SK-N-SH treated with all-trans-retinoic acid at 6 μM for 48 hours (cell line): Measurements from ENCODE around the gene HMX1.

Experiments
- ATAC-seq: fragments of 200-7000 bp; cut with Tn5 transposase; 3 replicates; pipeline ENCODE4 v1.9.1; 2020; ENCODE audit warnings: mild to moderate bottlenecking, moderate library complexity
- ARNTL ChIP-seq: fragments of 450-650 bp; formaldehyde crosslinking; IDR thresholded peaks from 2 replicates; pipeline ENCODE4 v1.5.0; 2020; ENCODE audit warnings: low read depth, mild to moderate bottlenecking, moderate library complexity, borderline replicate concordance
- CREB5 ChIP-seq: fragments of 250-450 bp; sonication (Bioruptor Pico); IDR thresholded peaks from 2 replicates; pipeline ENCODE4 v1.5.1; 2020; ENCODE audit warnings: low read depth, mild to moderate bottlenecking, moderate library complexity
- CSRNP3 ChIP-seq: fragments of 250-450 bp; sonication (Bioruptor Pico); IDR thresholded peaks from 2 replicates; pipeline ENCODE4 v1.5.1; 2021; ENCODE audit warnings: mild to moderate bottlenecking, moderate library complexity
- ESRRG ChIP-seq: fragments of 250-450 bp; sonication (Bioruptor Pico); IDR thresholded peaks from 2 replicates; pipeline ENCODE4 v1.6.1; 2021; ENCODE audit warnings: mild to moderate bottlenecking
- ISL1 ChIP-seq: fragments of 250-450 bp; sonication (Bioruptor Pico); IDR thresholded peaks from 2 replicates; pipeline ENCODE4 v2.1.2; 2022; ENCODE audit warnings: mild to moderate bottlenecking, moderate library complexity
- OSR1 ChIP-seq: fragments of 250-450 bp; sonication (Bioruptor Pico); IDR thresholded peaks from 2 replicates; pipeline ENCODE4 v1.8.0; 2022; ENCODE audit warnings: moderate library complexity, mild to moderate bottlenecking, inconsistent platforms
- PATZ1 ChIP-seq: fragments of 250-450 bp; sonication (Bioruptor Pico); IDR thresholded peaks from 2 replicates; pipeline ENCODE4 v1.8.0; 2020; ENCODE audit warnings: mild to moderate bottlenecking, moderate library complexity, borderline replicate concordance
- POU6F1 ChIP-seq: fragments of 250-450 bp; sonication (Bioruptor Pico); IDR thresholded peaks from 2 replicates; pipeline ENCODE4 v1.8.0; 2021; ENCODE audit warnings: low read depth, mild to moderate bottlenecking, moderate library complexity, borderline replicate concordance
- PPARA ChIP-seq: fragments of 250-450 bp; sonication (Bioruptor Pico); IDR thresholded peaks from 2 replicates; pipeline ENCODE4 v1.5.0; 2020; ENCODE audit warnings: mild to moderate bottlenecking, borderline replicate concordance
- SNAI2 ChIP-seq: fragments of 250-450 bp; sonication (Bioruptor Pico); IDR thresholded peaks from 2 replicates; pipeline ENCODE4 v1.5.0; 2020; ENCODE audit warnings: mild to moderate bottlenecking, moderate library complexity
- TCF4 ChIP-seq: fragments of 250-450 bp; sonication (Bioruptor Pico); IDR thresholded peaks from 2 replicates; pipeline ENCODE4 v1.8.0; 2021; ENCODE audit warnings: mild to moderate bottlenecking, moderate library complexity, borderline replicate concordance
- TOX ChIP-seq: fragments of 250-450 bp; sonication (Bioruptor Pico); IDR thresholded peaks from 2 replicates; pipeline ENCODE4 v1.8.0; 2021; ENCODE audit warnings: mild to moderate bottlenecking, moderate library complexity, borderline replicate concordance
- TSHZ2 ChIP-seq: fragments of 250-450 bp; sonication (Bioruptor Pico); IDR thresholded peaks from 2 replicates; pipeline ENCODE4 v1.5.0; 2020; ENCODE audit warnings: mild to moderate bottlenecking, moderate library complexity
- ZC3H10 ChIP-seq: fragments of 250-450 bp; sonication (Bioruptor Pico); IDR thresholded peaks from 2 replicates; pipeline ENCODE4 v1.5.1; 2021; ENCODE audit warnings: mild to moderate bottlenecking, moderate library complexity
- ZFP3 ChIP-seq: fragments of 250-450 bp; sonication (Bioruptor Pico); IDR thresholded peaks from 2 replicates; pipeline ENCODE4 v1.5.0; 2020; ENCODE audit warnings: mild to moderate bottlenecking, moderate library complexity
- ZFP30 ChIP-seq: fragments of 450-650 bp; formaldehyde crosslinking; IDR thresholded peaks from 2 replicates; pipeline ENCODE4 v1.5.0; 2022; ENCODE audit warnings: mild to moderate bottlenecking, moderate library complexity
- ZNF70 ChIP-seq: fragments of 450-650 bp; formaldehyde crosslinking; IDR thresholded peaks from 2 replicates; pipeline ENCODE4 v1.5.0; 2020; ENCODE audit warnings: mild to moderate bottlenecking, moderate library complexity
- ZNF8 ChIP-seq: fragments of 450-650 bp; formaldehyde crosslinking; IDR thresholded peaks from 2 replicates; pipeline ENCODE4 v1.5.0; 2020; ENCODE audit warnings: mild to moderate bottlenecking, moderate library complexity

HMX1 gene

GRCh38 chr4:8830056-8830455 lies 41.6 kb downstream of the HMX1 start:
- ATAC-seq, result no peak
- TF ChIP-seq POU6F1 (CRISPR knock-in tag) (no peak), ZC3H10 (CRISPR knock-in tag) (no peak), ZFP3 (CRISPR knock-in tag) (no peak), ESRRG (CRISPR knock-in tag) (no peak), CSRNP3 (CRISPR knock-in tag) (no peak), ZNF8 (CRISPR knock-in tag) (no peak), SNAI2 (CRISPR knock-in tag) (no peak), ZFP30 (CRISPR knock-in tag) (no peak), OSR1 (CRISPR knock-in tag) (no peak), PATZ1 (CRISPR knock-in tag) (no peak), TCF4 (CRISPR knock-in tag) (no peak), ZNF70 (CRISPR knock-in tag) (no peak)

GRCh38 chr4:8829584-8829983 lies 42.1 kb downstream of the HMX1 start:
- no peak for TF ChIP-seq ESRRG (CRISPR knock-in tag)
- TF ChIP-seq ZC3H10 (CRISPR knock-in tag), result no peak
- no peak for TF ChIP-seq TOX (CRISPR knock-in tag)
- no peak for TF ChIP-seq ARNTL
- TF ChIP-seq TCF4 (CRISPR knock-in tag), result no peak
- no peak for TF ChIP-seq ZNF8 (CRISPR knock-in tag)
- TF ChIP-seq SNAI2 (CRISPR knock-in tag), result no peak
- TF ChIP-seq CREB5 (CRISPR knock-in tag), result no peak
- TF ChIP-seq ZFP3 (CRISPR knock-in tag), result no peak
- no peak for TF ChIP-seq TSHZ2 (CRISPR knock-in tag)
- no peak for TF ChIP-seq PPARA (CRISPR knock-in tag)
- no peak for TF ChIP-seq POU6F1 (CRISPR knock-in tag)
- TF ChIP-seq ISL1 (CRISPR knock-in tag), result no peak
- no peak for TF ChIP-seq PATZ1 (CRISPR knock-in tag)
- TF ChIP-seq OSR1 (CRISPR knock-in tag), result no peak
- no peak for ATAC-seq
